PC-9 (cell line): ENCODE measurements around the gene KISS1R. TPM values are rescaled to one million over a fixed set of nuclear protein-coding genes. Genes with fewer than 3 reads are reported as not detected.

ENCODE experiments used
- BruUV-seq: library from RNA; stranded (reverse); fragments of 400-500 nt; replicated peaks from 2 replicates; lab custom pipeline; 2021; lab: Mats Ljungman, UMichigan
- CTCF ChIA-PET: fragments of 300-600 bp; sonication (Branson Sonifier 250); formaldehyde crosslinking; loops from one replicate; lab custom pipeline; 2022; ENCODE audit warnings: antibody characterized with exemption; lab: Charles Lee
- POLR2A ChIA-PET: fragments of 300-600 bp; sonication (Branson Sonifier 250); formaldehyde crosslinking; loops from one replicate; lab custom pipeline; 2022; ENCODE audit warnings: antibody characterized with exemption; ENCODE audit not compliant: unreplicated experiment; lab: Charles Lee
- DNase-seq, 2 experiments: peaks; one replicate each; pipeline versions ENCODE4 v3.0.0 to v3.0.0-alpha.2; 2015 to 2022; ENCODE audit warnings: mixed read lengths in 1 of 2
- H2AFZ ChIP-seq: fragments of 200-600 bp; sonication (generic); 2 replicates; pipeline ENCODE4 v1.8.1; 2017; ENCODE audit warnings: antibody characterized with exemption
- H3F3A ChIP-seq: fragments of 200-600 bp; sonication (generic); 2 replicates; pipeline ENCODE4 v1.8.1; 2017; ENCODE audit warnings: antibody characterized with exemption, mild to moderate bottlenecking, low read depth; ENCODE audit not compliant: insufficient read depth
- H3K27ac ChIP-seq: fragments of 200-600 bp; sonication (generic); 2 replicates; pipeline ENCODE4 v1.6.1; 2016; ENCODE audit warnings: mixed run types
- H3K27me3 ChIP-seq: fragments of 200-600 bp; sonication (generic); 2 replicates; pipeline ENCODE4 v1.6.1; 2016; ENCODE audit warnings: low read depth, mixed run types; ENCODE audit not compliant: insufficient read depth
- H3K36me3 ChIP-seq: fragments of 200-600 bp; sonication (generic); 2 replicates; pipeline ENCODE4 v1.6.1; 2016; ENCODE audit warnings: low read depth, mixed run types
- H3K4me1 ChIP-seq: fragments of 200-600 bp; sonication (generic); replicated peaks from 2 replicates; pipeline ENCODE4 v1.6.1; 2016; ENCODE audit warnings: mixed run types; ENCODE audit not compliant: insufficient read depth
- H3K4me2 ChIP-seq: fragments of 200-600 bp; sonication (generic); 2 replicates; pipeline ENCODE4 v1.6.1; 2017; ENCODE audit warnings: mixed run types
- H3K4me3 ChIP-seq: fragments of 200-600 bp; sonication (generic); 2 replicates; pipeline ENCODE4 v1.6.1; 2016; ENCODE audit warnings: mixed run types
- H3K79me2 ChIP-seq: fragments of 200-600 bp; sonication (generic); 2 replicates; pipeline ENCODE4 v1.6.1; 2017; ENCODE audit warnings: low read depth, mixed run types
- H3K9me2 ChIP-seq: fragments of 200-600 bp; sonication (generic); 2 replicates; pipeline ENCODE4 v1.8.1; 2017; ENCODE audit warnings: mild to moderate bottlenecking; ENCODE audit not compliant: insufficient read depth
- H3K9me3 ChIP-seq: fragments of 200-600 bp; sonication (generic); 2 replicates; pipeline ENCODE4 v1.8.1; 2016; ENCODE audit warnings: low read depth; ENCODE audit not compliant: insufficient read depth
- H4K20me1 ChIP-seq: fragments of 200-600 bp; sonication (generic); 2 replicates; pipeline ENCODE4 v1.8.1; 2017; ENCODE audit not compliant: insufficient read depth
- EZH2 ChIP-seq: fragments of 200-600 bp; sonication (generic); IDR thresholded peaks from 2 replicates; pipeline ENCODE4 v1.8.0; 2017; ENCODE audit warnings: antibody characterized with exemption, low read depth
- intact Hi-C: fragments of 100-400 bp; cut with micrococcal nuclease; formaldehyde crosslinking; loops from one replicate; pipeline ENCODE4 v1.10.0; 2022; ENCODE audit not compliant: unreplicated experiment
- total RNA-seq: library from RNA; stranded (reverse); gene quantifications from 2 replicates; pipeline ENCODE4 v1.2.3, GENCODE V29; 2021
- TF ChIP-seq, protein P1 (sequence below): fragments of 200-600 bp; sonication (generic); conservative IDR thresholded peaks from 2 replicates; pipeline ENCODE4 v1.6.1; 2017; ENCODE audit warnings: mixed run types, antibody characterized with exemption, mild to moderate bottlenecking, moderate library complexity

KISS1R gene
- total RNA-seq, 1 experiment from 2014 or later, result not detected

DNA sequence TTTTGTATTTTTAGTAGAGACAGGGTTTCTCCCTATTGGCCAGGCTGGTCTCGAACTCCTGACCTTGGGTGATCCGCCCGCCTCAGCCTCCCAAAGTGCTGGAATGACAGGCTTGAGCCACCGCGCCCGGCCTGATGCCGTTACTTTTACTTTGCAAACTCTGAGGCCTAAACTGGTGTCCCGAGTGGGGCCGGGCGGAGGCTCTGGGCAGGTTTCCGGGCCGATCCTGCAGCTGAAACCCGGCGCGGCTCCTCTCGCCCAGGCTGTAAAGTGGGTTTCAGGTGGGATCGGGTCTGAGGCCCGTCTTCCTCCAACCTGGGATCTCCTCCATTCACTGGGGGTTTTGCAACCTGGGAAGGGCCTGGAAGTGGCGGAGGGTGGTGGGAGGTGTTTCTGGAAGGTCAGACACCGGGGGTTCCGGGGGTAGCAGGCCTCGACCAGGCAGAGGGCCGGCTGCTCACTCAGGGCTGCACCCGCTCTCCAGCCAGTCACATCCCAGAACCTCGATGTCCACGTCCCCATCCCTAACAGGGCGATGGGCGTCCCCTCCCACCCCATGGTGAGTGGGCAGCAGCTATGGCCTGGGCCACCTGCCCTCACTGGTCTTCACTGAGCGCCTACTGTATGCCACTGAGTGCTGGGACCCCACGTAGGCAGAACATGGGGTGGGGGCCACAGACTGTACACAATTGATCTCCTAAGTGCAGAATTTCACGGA lies 45.7 kb downstream of the KISS1R start:
- Histone ChIP-seq H2AFZ (no peak overlapping the region), H4K20me1 (no peaks in the 10 kb centered on the region), H3K4me2 (no peak overlapping the region), H3K9me2 (no peaks in the 10 kb centered on the region), H3K36me3 (no peaks in the 10 kb centered on the region), H3K4me1 (peaks cover 14% of the 10 kb centered on the region), H3K4me3 (no peak overlapping the region), H3K9me3 (no peaks in the 10 kb centered on the region), H3K27me3 (no peaks in the 10 kb centered on the region), H3K79me2 (no peaks in the 10 kb centered on the region), H3F3A (peaks cover 7% of the 10 kb centered on the region; the same call in 1 of the 2 replicates), H3K27ac (no peak overlapping the region)
- no peak for DNase-seq
- intact Hi-C loops, result no loop called here
- TF ChIP-seq EZH2, result no peak
- TF ChIP-seq, protein P1, sequence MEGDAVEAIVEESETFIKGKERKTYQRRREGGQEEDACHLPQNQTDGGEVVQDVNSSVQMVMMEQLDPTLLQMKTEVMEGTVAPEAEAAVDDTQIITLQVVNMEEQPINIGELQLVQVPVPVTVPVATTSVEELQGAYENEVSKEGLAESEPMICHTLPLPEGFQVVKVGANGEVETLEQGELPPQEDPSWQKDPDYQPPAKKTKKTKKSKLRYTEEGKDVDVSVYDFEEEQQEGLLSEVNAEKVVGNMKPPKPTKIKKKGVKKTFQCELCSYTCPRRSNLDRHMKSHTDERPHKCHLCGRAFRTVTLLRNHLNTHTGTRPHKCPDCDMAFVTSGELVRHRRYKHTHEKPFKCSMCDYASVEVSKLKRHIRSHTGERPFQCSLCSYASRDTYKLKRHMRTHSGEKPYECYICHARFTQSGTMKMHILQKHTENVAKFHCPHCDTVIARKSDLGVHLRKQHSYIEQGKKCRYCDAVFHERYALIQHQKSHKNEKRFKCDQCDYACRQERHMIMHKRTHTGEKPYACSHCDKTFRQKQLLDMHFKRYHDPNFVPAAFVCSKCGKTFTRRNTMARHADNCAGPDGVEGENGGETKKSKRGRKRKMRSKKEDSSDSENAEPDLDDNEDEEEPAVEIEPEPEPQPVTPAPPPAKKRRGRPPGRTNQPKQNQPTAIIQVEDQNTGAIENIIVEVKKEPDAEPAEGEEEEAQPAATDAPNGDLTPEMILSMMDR, result no peak
- POLR2A ChIA-PET, result no interaction called here
- CTCF ChIA-PET, result no interaction called here
- BruUV-seq, result no TSS peak

DNA sequence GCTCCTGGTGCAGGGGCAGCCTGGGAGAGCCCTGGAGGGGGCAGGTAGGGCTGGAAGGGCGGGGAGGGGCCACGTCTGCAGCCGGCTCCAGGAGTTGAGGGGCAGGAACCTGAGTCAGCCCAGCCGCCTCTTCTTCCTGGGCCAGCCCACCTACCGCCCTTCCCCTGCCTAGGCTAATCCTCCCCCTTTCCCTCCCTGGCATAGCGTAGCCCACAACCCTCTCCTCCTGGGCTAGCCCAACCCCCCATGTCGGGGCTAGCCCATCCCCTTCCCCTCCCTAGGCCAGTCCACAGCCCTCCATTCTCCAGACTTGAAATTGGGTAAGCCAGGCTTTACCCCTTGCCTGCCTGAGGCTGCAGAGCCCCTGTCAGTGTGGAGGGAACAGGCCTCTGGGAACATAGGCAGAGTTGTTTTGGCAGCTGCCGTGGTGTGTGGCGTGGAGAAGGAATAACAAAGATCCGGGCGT lies 46.4 kb downstream of the KISS1R start:
- intact Hi-C loops, result no loop called here
- no TSS peak for BruUV-seq
- H3K27ac ChIP-seq, result no peak overlapping the region
- H3K9me2 ChIP-seq, result no peaks in the 10 kb centered on the region
- ChIA-PET POLR2A (no interaction called here), CTCF (no interaction called here)
- peaks cover 7% of the 10 kb centered on the region; the same call in 1 of the 2 replicates for H3F3A ChIP-seq
- peaks cover 11% of the 10 kb centered on the region for H3K4me1 ChIP-seq
- H3K4me3 ChIP-seq, result no peak overlapping the region
- TF ChIP-seq, protein P1, result no peak
- no peaks in the 10 kb centered on the region for H3K79me2 ChIP-seq
- H3K27me3 ChIP-seq, result no peaks in the 10 kb centered on the region
- no peaks in the 10 kb centered on the region for H3K9me3 ChIP-seq
- no peaks in the 10 kb centered on the region for H4K20me1 ChIP-seq
- no peak for DNase-seq
- no peak overlapping the region for H3K4me2 ChIP-seq
- no peak overlapping the region for H2AFZ ChIP-seq
- no peaks in the 10 kb centered on the region for H3K36me3 ChIP-seq

DNA sequence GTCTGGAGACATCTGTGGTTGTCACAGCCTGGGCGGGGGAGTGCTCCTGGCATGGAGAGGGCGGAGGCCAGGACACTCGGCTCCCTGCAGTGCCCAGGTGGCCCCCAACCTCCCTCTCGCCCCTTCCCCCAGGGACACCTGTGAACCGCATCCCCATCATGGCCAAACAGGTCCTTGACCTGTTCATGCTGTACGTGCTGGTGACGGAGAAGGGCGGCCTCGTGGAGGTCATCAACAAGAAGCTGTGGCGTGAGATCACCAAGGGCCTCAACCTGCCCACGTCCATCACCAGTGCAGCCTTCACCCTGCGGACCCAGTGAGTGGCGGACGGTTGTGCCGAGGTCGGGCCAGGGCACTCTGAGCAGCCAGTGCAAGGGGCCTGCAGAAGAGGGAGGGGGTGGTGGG lies 47.0 kb downstream of the KISS1R start:
- no peak overlapping the region for H2AFZ ChIP-seq
- no peak overlapping the region for H3K4me2 ChIP-seq
- H3K4me1 ChIP-seq, result peaks cover 5% of the 10 kb centered on the region; the same call in 1 of the 2 replicates
- H4K20me1 ChIP-seq, result no peaks in the 10 kb centered on the region
- H3F3A ChIP-seq, result peaks cover 6% of the 10 kb centered on the region; the same call in 1 of the 2 replicates
- no peak for TF ChIP-seq EZH2
- TF ChIP-seq, protein P1, result no peak
- BruUV-seq, result no TSS peak
- H3K27me3 ChIP-seq, result no peaks in the 10 kb centered on the region
- DNase-seq, result no peak
- POLR2A ChIA-PET, result no interaction called here
- H3K27ac ChIP-seq, result no peak overlapping the region
- no peak overlapping the region for H3K4me3 ChIP-seq
- intact Hi-C loops, result no loop called here
- no peaks in the 10 kb centered on the region for H3K36me3 ChIP-seq
- H3K9me3 ChIP-seq, result no peaks in the 10 kb centered on the region
- no peaks in the 10 kb centered on the region for H3K79me2 ChIP-seq
- no peaks in the 10 kb centered on the region for H3K9me2 ChIP-seq
- CTCF ChIA-PET, result no interaction called here
